ENCODE results near the gene COL25A1.

The COL25A1 gene

DNA sequence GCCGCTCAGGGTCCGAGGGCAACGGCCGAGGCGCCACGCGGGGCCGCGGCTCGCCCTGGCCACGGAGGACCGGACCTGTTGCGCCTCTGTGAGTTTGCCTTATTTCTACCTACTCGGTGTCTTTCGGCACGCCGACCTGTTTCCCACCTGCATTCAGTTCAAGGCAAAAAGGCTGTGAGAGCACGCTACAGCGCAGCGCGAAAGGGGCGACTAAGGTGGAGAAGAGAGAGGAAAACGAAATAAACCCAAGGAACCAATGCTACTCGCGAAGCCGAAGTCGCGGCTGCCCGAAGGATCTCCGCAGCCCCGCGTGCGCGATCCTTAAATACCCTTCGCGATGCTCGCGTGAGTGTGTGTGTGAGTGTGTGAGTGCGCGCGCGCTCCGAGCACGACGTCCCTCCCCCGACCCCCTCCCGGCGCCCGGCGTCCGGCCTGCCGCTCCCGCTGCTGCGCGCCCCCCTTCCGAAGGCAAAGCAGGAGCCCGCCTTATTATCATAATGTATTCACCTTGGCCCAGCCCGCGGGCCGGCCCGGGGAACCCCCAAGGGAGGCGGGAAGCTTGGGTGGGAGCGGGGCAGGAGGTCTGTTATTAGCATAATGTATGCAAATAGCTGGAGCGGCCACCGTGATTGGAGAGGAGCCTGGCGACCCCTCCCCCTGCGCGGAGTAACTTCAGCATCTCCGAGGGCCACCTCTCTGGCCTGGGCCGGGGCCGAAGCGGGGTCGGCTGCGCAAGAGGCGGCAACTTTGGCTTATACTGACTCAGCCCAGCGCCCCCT, at the start of gene COL25A1:
Gene COL25A1 (minus strand): TSS at position 298 of the 779 bp plus-strand sequence.
- no peak for DNase-seq

DNA sequence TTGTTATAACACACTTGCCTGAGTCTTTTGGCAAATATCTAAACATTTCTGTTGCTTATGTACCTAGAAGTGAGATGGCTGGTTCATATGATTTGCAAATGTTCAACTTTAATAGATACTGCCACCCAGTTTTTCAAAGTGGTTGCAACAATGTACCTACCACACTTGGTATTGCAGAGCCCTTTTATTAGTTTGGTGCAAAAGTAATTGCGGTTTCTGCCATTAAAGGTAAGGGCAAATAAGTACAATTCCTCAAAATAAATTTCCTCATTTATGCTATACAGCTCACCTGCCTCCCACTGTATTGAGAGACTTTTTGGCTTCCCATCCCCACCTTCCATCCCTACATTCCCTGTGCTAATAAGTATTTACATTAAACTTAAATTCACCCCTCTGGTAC, 47.7 kb upstream of the COL25A1 start:
- DNase-seq = no peak

DNA sequence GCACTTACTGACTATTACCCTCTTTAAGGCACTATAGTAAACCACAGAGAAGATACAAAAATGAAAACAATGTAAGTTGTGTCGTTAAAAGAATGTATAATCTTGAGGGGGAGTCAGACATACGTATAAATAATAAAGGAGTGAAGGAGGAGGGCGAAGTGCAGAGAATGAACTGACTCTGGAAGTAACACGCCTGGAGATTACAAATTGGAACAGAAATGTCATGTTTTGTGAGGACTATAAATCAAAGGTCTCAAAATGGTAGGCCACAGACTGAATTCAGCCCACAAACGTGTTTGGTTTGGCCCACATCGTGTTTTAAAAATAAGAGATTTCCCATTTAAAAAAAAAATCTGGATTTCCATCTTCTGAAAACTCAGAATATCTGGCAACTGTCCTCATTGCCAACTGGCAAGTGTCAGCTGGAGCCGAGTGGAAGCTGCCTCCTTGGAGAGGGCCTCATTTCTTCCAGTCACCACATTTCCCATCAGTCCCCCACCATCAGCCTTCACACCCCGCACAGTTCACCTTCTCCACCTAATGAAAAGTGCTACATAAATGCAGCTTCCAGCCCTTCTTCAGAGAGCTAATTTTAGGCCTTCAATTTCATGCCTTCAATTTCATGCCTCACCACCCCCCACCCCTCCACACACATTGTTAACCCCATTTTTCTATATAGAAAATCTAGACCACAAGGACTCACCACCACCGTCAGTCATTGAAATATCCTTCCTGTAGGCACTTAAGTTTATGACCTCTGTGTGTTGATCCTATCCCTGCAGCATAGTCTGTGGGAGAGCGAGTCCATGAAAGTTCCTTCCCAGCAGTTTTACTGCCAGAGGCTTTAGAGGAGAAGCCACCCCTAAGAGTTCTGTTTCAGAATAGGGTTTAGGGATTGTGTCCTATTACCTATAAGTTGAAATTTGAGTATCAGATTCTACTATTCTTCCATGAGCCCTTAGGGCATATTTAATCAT, 32.0 kb upstream of the COL25A1 start:
- DNase-seq = no peak

DNA sequence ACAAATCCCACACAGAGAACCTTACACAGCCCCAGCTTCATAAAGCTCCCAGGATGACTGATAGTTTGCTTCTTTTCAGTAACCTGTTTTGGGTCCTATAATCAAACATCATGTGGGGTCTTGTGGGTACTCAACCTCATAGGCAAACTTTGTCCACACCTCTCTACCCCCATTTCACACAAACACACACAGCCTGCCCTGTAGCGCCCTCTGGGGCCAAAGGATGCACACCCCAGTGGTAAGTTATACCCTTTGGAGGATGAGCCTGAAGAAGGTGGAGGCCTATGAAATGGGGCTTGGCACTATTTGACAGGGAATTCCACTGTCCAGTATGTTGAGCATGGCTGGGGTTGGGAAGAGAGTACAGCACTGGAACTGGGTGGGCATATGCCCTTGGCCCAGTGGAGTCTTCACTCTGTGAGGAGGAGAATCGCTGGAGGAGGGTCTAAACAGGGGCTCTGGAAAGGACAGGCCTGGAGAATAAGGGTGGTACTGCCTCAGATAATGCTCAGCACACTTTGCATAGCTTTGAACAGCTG, 30.5 kb upstream of the COL25A1 start:
- no peak for DNase-seq

DNA sequence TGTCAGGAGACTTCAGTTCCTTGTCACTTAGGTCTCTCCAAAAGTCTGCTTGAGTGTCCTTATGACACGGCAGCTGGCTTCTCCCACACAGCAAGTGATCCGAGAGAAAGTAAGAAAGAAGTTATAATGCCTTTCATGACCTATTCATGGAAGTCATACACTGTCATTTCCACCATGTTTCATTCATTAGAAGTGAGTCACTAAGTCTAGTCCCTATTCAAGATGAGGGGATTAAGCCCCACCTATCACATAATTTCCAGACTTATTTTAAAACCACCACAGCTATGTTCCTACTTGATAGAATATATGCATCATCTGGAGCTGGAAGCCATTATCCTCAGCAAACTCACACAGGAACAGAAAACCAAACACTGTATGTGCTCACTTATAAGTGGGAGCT, 25.2 kb upstream of the COL25A1 start:
- no peak for DNase-seq

DNA sequence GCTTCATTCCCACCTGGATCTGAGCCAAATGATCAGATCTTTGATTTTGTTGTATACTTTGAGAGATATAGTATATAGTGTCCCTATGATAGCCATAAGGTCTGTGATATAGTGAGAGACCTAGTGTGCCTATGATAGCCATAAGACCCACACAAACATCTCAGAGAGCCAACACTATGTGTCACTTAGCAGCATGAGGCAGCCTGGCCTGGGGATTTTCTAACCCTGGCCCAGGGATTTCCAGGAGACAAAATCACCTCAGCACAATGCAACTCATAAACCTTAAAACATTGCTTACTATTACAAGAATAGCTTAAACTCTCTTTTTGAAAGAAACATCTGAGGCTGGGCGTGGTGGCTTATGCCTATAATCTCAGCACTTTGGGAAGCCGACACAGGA, 23.2 kb upstream of the COL25A1 start:
- no peak for DNase-seq

DNA sequence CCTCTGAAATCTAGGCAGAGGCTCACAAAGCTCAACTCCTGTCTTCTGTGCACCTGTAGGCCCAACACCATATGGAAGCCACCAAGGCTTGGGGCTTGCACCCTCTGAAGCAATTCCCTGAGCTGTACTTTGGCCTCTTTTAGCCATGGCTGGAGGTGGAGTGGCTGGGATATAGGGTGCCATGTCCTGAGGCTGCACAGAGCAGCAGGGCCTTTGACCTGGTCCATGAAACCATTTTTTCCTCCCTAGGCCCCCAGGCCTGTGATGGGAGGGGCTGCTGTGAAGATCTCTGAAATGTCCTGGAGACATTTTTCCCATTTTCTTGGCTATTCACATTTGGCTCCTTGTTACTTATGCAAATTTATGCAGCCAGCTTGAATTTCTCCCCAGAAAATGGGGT, 20.9 kb upstream of the COL25A1 start:
- no peak for DNase-seq

DNA sequence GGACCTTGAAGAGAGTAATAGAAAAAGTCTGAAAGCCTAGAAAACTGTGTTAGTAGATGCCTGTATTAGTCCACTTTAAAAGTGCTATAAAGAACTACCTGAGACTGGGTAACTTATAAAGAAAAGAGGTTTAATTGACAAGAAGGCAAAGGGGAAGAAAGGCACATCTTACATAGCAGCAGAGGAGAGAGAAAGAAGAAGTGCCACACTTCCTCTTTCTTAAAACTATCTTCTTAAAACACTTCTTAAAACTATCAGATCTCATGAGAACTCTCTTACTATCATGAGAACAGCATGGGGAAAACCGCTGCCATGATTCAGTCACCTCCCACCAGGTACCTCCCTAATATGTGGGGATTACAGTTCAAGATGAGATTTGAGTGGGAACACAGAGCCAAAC, 18.8 kb upstream of the COL25A1 start:
- DNase-seq = no peak

DNA sequence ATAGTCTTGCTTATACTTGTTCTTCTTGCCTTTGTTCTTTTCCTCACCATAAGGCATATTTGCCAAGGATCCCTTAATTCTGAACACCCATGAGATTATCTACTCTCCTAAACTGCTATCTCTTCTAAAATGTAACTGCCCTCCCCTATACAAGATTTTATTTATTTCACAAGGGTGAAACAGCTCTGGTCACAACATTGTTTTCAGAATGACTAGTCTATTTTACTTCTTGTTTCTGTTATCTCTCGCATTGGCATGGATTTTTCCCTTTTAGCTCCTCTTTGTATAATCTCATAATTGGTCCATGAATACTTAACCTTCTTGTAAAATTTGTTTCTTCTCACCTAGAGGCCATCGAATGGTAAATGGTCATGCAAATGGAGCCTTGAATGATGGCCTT, 17.2 kb upstream of the COL25A1 start:
- no peak for DNase-seq

DNA sequence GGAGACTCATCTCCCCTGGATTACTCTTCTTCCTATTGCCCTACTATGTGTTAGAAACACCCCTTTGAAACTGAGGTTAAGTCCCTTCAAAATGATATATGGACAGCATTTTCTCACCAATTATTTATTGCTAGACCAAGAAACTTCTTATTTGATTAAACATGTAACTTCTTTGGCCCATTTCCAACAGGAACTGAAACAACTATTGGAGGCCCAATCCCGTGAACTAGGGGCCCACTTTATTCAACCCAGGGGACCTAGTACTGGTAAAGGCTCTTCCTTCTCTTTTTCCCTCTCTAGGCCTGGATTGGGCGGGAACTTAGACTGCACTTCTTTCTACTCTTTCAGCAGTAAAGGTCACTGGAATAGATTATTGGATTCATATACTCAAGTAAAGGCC, 16.7 kb upstream of the COL25A1 start:
- no peak for DNase-seq

DNA sequence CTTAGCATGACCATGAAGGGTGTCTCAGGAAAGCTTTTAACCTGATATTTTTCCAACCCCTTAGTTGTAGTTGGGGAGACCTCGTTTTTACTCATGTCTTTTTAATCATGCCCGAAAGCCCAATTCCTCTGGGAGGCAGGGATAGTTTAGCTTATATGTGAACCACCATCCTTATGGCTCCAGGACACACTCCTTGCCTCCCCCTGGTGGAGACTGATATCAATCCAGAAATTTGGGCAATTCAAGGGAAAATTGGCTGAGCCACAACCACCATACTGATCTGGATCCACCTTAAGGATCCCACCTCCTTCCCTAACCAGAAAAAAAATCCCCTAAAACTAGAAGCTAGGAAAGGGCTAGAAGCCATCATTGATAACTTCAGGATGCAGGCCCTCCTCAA, 13.4 kb upstream of the COL25A1 start:
- no peak for DNase-seq

DNA sequence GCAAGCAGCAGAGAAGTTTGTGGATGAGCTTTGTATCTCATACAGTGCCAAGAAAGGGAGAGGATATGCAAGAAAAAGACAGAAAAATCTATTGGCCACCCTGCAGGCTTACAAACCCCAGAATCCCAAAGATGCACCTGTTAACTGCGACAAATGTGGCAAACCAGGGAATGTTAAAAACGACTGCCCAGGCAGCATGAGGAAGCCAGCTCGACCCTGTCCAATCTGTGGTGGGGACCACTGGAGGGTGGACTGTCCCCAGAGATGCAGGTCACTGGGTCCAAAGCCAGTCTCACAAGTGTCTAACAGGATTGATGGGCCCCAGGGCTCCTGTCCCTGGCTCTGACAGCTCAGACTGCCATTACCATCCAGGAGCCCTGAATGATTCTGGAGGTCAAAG, 12.9 kb upstream of the COL25A1 start:
- no peak for DNase-seq

DNA sequence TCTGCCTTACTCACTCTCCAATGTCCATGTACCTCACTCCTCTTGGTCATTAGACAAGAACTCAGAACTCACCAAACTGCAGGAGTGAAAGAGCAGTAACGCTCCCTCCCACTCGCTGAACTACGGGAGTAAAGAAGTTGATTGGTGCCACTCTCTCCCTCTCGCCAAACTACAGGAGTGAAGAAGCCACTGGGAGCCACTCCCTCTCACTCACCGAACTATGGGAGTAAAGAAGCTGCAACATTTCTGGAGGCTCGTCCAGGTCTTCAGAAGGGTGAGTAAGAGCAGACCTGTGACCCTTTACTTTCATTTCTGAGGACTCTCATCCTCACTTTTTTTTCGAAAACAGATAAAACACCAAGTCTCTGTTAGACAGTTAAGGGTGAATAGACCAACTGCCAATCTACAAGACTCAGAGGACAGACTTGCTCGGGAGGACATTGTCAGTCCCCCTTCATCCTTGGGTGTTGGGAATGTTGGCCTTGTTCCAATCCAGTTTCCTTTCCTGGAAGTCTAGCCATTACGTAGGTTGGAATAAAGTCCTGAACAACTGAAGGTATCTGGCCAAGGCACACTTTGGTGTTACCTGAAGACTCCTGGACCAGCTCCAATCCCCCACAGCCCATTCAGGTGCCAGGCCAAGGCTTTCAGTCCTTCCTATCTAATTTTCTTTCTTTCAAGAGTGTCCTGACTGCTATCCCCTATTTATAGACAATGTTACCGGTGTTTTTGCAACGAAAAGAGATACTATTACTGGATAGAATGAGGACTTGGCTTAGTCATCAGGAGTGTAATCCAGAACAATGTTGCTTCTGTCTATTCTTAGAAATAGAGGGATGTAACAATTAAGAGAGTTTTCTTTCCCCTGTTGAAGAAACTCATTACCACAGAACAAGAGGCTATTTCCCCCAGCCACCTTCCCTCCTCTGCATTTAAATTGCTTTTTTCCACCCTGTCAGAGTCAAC, 11.0 kb upstream of the COL25A1 start:
- no peak for DNase-seq

DNA sequence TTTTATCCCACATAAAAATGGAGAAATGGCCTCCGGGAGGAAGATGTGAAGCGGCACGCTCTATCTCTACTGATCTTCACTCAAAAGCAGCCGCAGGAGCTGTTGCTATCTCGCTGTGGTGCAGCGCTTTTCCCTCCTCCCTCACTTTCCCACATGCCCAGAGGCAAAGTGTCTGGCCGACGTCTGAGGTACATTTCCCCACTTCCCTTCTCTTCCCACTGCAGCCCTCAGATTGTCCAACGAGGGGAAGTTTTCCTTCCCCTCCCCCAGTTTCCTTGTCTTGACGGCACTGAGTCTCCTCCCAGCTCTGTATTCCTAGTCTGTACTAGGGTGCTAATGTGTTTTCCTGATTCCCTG, 660 bp upstream of the COL25A1 start:
- no peak for DNase-seq

DNA sequence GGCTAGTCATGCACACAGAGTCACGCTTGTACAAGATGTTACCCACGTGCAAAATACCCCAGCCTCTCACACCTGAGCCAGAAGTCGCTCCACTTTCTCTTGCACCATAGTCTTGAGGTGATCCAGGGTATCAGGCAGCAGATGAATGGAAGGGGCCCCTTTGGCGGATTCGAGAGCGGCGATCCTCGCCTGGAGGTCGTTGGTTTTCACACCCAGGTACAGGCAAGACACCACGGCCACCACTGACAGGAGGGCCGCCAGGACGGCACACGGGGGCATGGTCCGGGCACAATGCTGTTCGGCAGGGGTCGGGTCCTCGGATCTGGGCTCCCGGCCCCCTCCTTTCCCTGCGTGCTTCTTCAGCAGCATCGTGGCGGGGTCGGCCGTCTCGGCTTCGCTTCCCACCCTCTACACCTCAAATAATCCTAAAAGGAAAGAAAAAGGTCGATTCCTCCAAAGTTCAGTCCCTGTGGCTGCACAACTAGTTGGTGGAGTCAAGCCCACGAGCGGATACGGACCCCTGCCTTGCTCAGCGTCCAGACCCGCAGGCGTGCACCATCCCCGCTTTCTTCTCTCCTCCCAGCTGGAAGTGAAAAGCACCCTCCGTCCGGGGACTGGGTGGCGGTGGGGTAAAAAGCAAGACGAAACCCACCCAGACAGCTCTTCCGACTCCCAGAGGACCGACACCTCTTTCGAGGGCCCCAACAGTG, 652 bp downstream of the COL25A1 start:
- no peak for DNase-seq

DNA sequence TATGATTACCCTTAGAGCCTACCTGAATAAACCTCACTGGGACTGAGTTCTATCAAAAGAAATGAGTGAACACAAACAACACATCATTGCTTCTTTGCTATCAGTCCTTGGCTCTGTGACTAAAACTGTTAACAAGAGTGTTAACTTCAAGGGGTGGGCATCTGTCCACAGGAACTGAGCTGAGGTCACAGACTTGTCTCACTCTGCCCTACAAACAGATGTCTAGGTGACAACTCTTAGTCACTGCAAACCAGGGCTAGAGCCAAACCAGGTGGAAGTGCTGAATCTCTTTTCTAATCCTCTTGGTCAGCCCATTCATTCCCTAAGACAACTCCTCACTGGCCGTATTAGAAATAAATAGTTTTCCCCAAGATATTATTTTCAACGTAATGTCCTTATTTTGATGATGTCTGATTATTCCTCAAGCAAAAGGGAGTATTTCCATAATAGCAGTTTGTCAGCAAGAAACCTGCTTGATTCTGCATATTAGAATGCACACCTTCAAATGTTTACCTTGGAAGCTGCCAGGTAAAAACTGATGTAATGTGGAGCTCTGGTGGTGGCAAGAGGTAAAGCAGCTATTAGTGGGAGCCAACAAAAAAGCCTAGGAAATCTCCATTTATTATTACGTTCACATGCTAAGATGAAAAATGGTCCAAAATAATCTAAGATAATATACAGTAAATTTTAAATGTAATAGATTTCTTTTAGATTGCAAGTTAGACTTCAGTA, 4.0 kb downstream of the COL25A1 start:
- no peak for DNase-seq

DNA sequence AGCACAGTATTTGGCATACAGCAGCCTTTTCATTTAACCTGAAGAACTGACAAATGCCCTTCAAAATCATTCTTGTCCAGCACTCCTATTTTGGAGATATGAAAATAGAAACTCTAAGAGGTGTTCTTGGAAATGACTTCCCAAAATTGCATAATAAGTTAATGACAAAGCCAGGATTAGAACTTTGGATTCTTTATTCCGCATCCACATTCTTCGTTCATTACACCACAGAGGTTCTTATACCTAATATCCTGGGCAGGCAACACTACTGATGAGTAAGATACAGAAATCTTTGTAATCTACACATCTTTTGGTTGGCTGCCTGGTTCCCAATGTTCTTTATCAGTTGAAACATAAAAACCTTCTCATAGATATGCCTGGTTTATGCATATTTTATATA, 5.9 kb downstream of the COL25A1 start:
- DNase-seq = no peak

DNA sequence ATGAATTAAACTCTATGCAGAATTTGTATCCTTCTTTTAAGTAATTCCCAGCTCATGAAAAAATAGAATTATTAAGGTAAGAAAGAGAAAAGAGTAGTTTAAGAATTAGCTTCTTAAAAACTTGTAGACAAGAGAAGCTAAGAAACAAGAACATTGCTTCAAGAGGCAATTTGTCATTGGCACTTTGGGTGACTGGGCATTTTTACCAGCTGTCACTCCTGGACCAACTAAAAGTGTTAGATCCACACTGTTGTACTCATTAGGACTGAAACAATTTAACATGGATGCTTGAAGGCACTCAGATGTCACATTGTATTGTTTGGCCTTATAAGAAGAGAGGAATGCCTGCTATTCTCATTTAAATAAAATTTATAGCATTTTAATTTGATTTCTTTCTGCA, 7.4 kb downstream of the COL25A1 start:
- DNase-seq = no peak

DNA sequence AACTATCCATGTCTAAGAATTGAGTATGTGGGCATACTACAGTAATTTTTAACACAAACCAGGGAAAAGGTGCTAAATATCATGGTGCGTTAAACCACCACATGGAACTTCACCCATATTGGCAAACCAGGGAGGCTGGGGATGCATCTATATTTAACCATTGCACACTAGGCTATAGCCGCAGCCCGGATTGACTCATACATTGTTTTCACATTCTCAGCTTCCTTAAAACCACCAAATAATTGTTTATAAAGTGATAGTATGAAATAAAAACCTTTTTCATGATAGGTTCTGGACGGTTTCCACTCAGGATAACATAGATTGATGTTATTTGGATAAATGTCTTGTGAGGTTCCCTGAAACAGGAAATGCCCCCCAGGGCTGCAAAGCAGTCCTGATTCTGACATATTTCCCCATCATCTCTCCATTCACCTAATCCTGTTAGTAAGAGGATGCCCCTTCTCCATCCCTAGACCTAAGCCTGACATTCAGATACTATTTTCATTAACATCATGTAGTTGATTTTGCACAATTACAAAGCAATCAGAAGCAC, 7.9 kb downstream of the COL25A1 start:
- no peak for DNase-seq

DNA sequence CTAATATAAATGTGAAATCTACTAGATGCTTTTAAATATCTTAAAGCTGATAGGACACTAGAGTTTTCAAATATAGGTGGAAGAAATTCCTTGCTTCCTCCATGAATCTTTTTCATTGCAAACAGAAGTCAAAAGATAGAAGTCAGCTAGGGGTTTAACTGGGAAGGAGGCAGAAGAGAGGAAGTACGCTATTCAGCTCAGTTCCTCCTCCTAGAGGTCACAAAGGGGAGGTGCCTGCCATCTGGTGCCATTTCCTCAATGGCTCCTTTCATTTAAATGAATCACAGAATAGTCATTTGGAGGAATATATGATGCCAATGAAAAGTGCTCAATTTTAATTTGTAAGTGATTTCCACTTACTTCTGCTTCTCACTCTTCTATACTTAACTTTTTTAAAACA, 8.5 kb downstream of the COL25A1 start:
- DNase-seq = no peak

DNA sequence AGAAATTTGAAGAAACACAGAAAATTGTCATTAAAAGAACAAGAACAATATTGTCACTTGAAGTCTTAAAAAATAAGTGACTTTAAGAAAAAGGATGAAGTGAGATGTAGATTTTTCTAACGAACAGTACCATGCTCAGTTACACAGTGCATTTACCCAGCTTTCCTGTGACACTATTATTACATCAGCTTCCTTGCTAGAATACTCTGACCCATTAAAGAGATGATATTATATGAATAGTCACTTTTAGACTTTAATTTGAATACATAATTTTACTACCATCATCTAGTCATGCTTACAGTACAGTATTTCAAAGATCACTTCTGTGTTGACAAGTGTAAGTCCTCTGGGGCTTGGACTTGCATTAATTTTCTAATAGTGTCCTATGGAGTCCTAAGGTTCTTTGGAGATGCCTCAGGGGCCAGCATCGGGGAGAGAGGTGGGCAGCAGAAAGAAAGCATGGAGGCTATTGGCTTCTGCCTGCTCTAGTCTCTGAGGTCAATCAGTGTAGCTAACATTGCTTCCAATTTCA, 10.7 kb downstream of the COL25A1 start:
- DNase-seq = no peak

Measured in NCI-H1436 treated with DMSO at 0.1 percent for 48 hours (cell line).